AG09309 (cell line): Measurements from ENCODE around the gene CYP26B1.

Experiments
- DNase-seq: peaks from one replicate; pipeline ENCODE4 v3.0.0-alpha.2; 2010; ENCODE audit warnings: low read depth
- H3K4me3 ChIP-seq: 2 replicates; pipeline ENCODE4 v1.5.1; 2011; ENCODE audit warnings: mild to moderate bottlenecking, low read depth, low read length, moderate library complexity; ENCODE audit not compliant: control insufficient read depth
- TF ChIP-seq, protein P1 (sequence below): IDR thresholded peaks from 2 replicates; pipeline ENCODE4 v1.5.1; 2011; ENCODE audit warnings: mild to moderate bottlenecking, low read depth, low read length, inconsistent platforms; ENCODE audit not compliant: insufficient read depth, control insufficient read depth; ENCODE audit errors: missing control alignments

CYP26B1 gene

DNA sequence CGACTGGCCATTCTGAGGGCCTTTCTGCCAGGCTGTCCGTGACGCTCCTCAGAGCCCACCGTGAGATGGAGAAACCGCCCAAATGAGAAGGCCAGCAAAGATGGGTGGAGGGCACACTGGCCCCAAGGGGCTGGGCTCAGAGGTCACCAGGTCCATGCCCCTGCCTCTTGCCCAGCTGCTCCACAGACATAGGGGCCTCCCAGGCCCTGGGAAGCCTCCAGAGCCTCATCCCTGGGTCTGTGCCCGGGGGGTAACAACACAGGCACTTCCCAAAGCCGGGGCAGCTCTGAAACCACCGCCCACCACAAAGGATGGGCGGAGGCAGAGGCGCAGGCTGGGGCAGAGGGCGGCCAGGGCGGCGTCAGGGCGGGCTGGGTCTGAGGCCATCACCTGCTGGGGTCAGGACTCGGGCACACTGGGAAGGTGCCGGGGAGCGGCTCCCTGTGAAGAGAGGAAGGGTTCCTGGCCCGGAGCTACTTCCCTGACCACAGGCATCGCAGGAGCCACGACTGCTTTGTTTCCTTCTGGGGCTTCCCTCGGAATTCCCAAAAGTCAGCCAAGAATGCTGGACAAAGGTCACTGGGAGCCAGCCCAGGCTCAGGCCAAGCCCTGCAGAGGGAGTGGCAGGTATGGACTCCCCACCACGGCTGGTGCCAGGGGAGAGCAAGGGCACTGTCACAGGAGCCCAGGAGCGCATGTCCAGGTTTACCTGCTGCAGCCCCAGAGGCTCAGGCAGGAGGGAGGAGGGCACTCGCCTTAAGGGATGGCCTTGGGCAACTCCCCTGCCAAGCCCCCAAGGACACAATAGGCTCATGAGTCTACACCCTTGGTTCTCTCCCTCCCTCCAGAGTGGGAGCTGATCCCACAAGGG, 9.4 kb downstream of the CYP26B1 start:
- DNase-seq: no peak
- no peak overlapping the region for H3K4me3 ChIP-seq
- TF ChIP-seq, protein P1, sequence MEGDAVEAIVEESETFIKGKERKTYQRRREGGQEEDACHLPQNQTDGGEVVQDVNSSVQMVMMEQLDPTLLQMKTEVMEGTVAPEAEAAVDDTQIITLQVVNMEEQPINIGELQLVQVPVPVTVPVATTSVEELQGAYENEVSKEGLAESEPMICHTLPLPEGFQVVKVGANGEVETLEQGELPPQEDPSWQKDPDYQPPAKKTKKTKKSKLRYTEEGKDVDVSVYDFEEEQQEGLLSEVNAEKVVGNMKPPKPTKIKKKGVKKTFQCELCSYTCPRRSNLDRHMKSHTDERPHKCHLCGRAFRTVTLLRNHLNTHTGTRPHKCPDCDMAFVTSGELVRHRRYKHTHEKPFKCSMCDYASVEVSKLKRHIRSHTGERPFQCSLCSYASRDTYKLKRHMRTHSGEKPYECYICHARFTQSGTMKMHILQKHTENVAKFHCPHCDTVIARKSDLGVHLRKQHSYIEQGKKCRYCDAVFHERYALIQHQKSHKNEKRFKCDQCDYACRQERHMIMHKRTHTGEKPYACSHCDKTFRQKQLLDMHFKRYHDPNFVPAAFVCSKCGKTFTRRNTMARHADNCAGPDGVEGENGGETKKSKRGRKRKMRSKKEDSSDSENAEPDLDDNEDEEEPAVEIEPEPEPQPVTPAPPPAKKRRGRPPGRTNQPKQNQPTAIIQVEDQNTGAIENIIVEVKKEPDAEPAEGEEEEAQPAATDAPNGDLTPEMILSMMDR: no peak

GRCh38 chr2:72137498-72138010, 10.1 kb downstream of the CYP26B1 start:
- TF ChIP-seq, protein P1: peak; percentile 97
- no peak for DNase-seq
- H3K4me3 ChIP-seq: no peak overlapping the region

- no peak overlapping the region for H3K4me3 ChIP-seq
- no peak for DNase-seq
- TF ChIP-seq, protein P1: no peak
These were observed 10.6 kb downstream of the CYP26B1 start for GRCh38 chr2:72136933-72137497.

GRCh38 chr2:72136331-72136730, 11.3 kb downstream of the CYP26B1 start:
- no peak for DNase-seq
- no peak overlapping the region for H3K4me3 ChIP-seq
- TF ChIP-seq, protein P1: no peak

DNA sequence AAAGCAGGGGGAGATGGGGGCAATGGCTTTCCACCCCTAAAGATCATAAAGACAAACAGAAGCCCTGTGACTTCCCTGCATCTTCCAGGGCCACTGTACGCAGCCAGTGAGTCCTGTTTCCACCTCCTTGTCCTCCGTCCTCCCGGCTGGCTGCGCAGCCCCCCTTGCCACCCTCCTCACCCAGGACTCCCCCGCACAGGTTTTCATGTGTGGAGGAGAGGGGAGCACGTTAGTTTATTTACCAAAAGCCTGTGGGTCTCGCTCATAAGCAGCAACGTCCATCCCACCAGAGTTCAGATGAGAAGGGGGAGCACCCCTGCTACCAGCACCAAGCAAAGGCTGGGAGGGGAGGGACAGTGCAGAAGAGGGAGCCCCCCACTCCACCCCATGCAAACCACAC, 11.7 kb downstream of the CYP26B1 start:
- H3K4me3 ChIP-seq: no peak overlapping the region
- TF ChIP-seq, protein P1: no peak
- no peak for DNase-seq

GRCh38 chr2:72134997-72135800, 12.5 kb downstream of the CYP26B1 start:
- TF ChIP-seq, protein P1: no peak
- no peak for DNase-seq

More at GRCh38 chr2:72134997-72135800, 12.5 kb downstream of the CYP26B1 start:
- no peak overlapping the region for H3K4me3 ChIP-seq
